NCI-H524 (cell line): ENCODE results near the gene PRR30.
A peak's percentile ranks its signal among the peaks of the same experiment; 100 is the strongest.
"Not testable (repeated sequence)": the region's sequence is repeated elsewhere in the genome, so short reads cannot be mapped to it uniquely, and the experiment has no call there.

ENCODE experiments used
- DNase-seq, 2 experiments: peaks; one replicate each; lab custom pipeline; 2025; lab: John Stamatoyannopoulos, UW

The PRR30 gene

GRCh38 chr2:27128668-27129571, 10.3 kb downstream of the PRR30 start:
- no peak for DNase-seq

GRCh38 chr2:27127883-27128667, 11.1 kb downstream of the PRR30 start:
- DNase-seq: no peak

GRCh38 chr2:27126252-27126710, 12.9 kb downstream of the PRR30 start:
- no peak for DNase-seq

GRCh38 chr2:27125104-27125503, 14.1 kb downstream of the PRR30 start:
- DNase-seq: no peak

- DNase-seq: peak in 1 of 2 experiments; percentile 50
Measured at GRCh38 chr2:27123302-27124150, 15.7 kb downstream of the PRR30 start, which contains the start of gene ABHD1. Gene ABHD1 (plus strand): TSS chr2:27123815. CDS start chr2:27123949, 134 bp downstream.

GRCh38 chr2:27122791-27123190, 16.4 kb downstream of the PRR30 start:
- no peak for DNase-seq

- no peak for DNase-seq
Measured at GRCh38 chr2:27121906-27122305, 17.3 kb downstream of the PRR30 start.

GRCh38 chr2:27119330-27119670, 19.9 kb downstream of the PRR30 start:
- DNase-seq: not testable (repeated sequence)

- DNase-seq: peak in 1 of 2 experiments; percentile 62
Measured at GRCh38 chr2:27118525-27119329, 20.5 kb downstream of the PRR30 start, which contains the start of gene CGREF1. Gene CGREF1 (minus strand): TSS chr2:27119128. CDS start chr2:27104366, 14,762 bp downstream.

- DNase-seq: no peak
Measured at GRCh38 chr2:27117995-27118524, 21.1 kb downstream of the PRR30 start.

- no peak for DNase-seq
Measured at GRCh38 chr2:27115519-27115918, 23.7 kb downstream of the PRR30 start.

- DNase-seq: not testable (repeated sequence)
Measured at GRCh38 chr2:27111392-27112078, 27.7 kb downstream of the PRR30 start.

- DNase-seq: not testable (repeated sequence)
Measured at GRCh38 chr2:27110603-27111352, 28.4 kb downstream of the PRR30 start.

GRCh38 chr2:27109083-27109482, 30.1 kb downstream of the PRR30 start:
- no peak for DNase-seq

- DNase-seq: no peak
Measured at GRCh38 chr2:27108221-27108620, 31.0 kb downstream of the PRR30 start.

GRCh38 chr2:27105981-27106380, 33.2 kb downstream of the PRR30 start:
- no peak for DNase-seq

GRCh38 chr2:27102329-27102728, 36.9 kb downstream of the PRR30 start:
- DNase-seq: no peak

GRCh38 chr2:27100036-27100435, 39.2 kb downstream of the PRR30 start:
- no peak for DNase-seq

GRCh38 chr2:27099334-27099955, 39.8 kb downstream of the PRR30 start:
- no peak for DNase-seq
